Skeletal muscle tissue (tissue), 4 donors: ENCODE results near the gene TBC1D32. TPM values are rescaled to one million over a fixed set of nuclear protein-coding genes. Genes with fewer than 3 reads are reported as not detected.
"Not testable (repeated sequence)": the region's sequence is repeated elsewhere in the genome, so short reads cannot be mapped to it uniquely, and the experiment has no call there.

Experiments used
- H3K27ac ChIP-seq: one replicate; pipeline ENCODE4 v1.7.0; 2013; ENCODE audit warnings: mild to moderate bottlenecking, low read depth, low read length, inconsistent platforms
- H3K27me3 ChIP-seq, 3 donors: one replicate each; pipeline ENCODE4 v1.7.0; 2013; ENCODE audit warnings: low read length in 3 of 3; ENCODE audit not compliant: control insufficient read depth in 3 of 3, insufficient read depth in 3 of 3
- H3K36me3 ChIP-seq, 3 donors: one replicate each; pipeline ENCODE4 v1.7.0; 2013; ENCODE audit warnings: low read length in 3 of 3; ENCODE audit not compliant: control insufficient read depth in 3 of 3, insufficient read depth in 3 of 3
- H3K4me1 ChIP-seq, 3 donors: one replicate each; pipeline ENCODE4 v1.7.0; 2013; ENCODE audit warnings: low read length in 3 of 3, mild to moderate bottlenecking in 3 of 3; ENCODE audit not compliant: control insufficient read depth in 3 of 3, insufficient read depth in 3 of 3
- H3K4me3 ChIP-seq, 3 donors: one replicate each; pipeline ENCODE4 v1.7.0; 2013; ENCODE audit warnings: low read length in 3 of 3
- H3K9ac ChIP-seq, 3 donors: one replicate each; pipeline ENCODE4 v1.7.0; 2013; ENCODE audit warnings: low read length in 3 of 3, mild to moderate bottlenecking in 3 of 3, moderate library complexity in 2 of 3, low read depth in 1 of 3
- H3K9me3 ChIP-seq, 3 donors: one replicate each; pipeline ENCODE4 v1.7.0; 2013; ENCODE audit warnings: low read length in 3 of 3; ENCODE audit not compliant: control insufficient read depth in 3 of 3
- total RNA-seq: library from RNA; depleted of rRNA; stranded (reverse); fragments of >200 nt; gene quantifications from one replicate; pipeline ENCODE4 v1.2.3, GENCODE V29; 2014
- donor health status: Osteomylitis.

Gene TBC1D32
- total RNA-seq, 1 donor from 2014 or later: 14.6 TPM

- no peaks in the 10 kb centered on the region for H3K9me3 ChIP-seq
- H3K4me1 ChIP-seq: no peaks in the 10 kb centered on the region
- H3K9ac ChIP-seq: no peak overlapping the region
- no peaks in the 10 kb centered on the region for H3K27me3 ChIP-seq
- H3K36me3 ChIP-seq: no peaks in the 10 kb centered on the region
- no peak overlapping the region for H3K27ac ChIP-seq
- no peak overlapping the region for H3K4me3 ChIP-seq
Measured at GRCh38 chr6:121105461-121105860, 228.8 kb downstream of the TBC1D32 start.

GRCh38 chr6:121093928-121094327 lies 240.4 kb downstream of the TBC1D32 start:
- Histone ChIP-seq H3K4me3 (no peak overlapping the region), H3K4me1 (no peaks in the 10 kb centered on the region), H3K27ac (no peak overlapping the region), H3K9me3 (no peaks in the 10 kb centered on the region), H3K36me3 (no peaks in the 10 kb centered on the region), H3K27me3 (no peaks in the 10 kb centered on the region), H3K9ac (no peak overlapping the region)

DNA sequence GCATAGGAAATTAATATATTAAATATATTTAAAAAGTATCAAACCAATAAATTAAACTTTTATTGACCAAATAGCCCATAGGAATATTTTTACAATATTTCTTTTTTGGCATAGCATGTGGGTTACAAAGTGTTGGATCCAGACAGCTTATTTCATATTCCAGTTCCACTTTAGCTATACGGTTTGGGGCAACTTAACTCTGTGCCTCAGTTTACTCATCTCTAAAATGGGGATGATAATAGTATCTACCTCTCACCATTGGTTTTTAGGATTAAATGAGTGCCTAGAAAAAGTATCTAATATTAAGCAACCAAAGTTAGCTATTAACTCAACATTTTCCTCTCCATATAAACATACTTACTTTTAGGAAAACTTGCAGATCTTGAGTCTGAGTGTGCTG lies 243.8 kb downstream of the TBC1D32 start:
- Histone ChIP-seq H3K4me1 (no peaks in the 10 kb centered on the region), H3K9ac (no peak overlapping the region), H3K9me3 (no peaks in the 10 kb centered on the region), H3K27ac (no peak overlapping the region), H3K4me3 (no peak overlapping the region), H3K36me3 (no peaks in the 10 kb centered on the region), H3K27me3 (no peaks in the 10 kb centered on the region)

DNA sequence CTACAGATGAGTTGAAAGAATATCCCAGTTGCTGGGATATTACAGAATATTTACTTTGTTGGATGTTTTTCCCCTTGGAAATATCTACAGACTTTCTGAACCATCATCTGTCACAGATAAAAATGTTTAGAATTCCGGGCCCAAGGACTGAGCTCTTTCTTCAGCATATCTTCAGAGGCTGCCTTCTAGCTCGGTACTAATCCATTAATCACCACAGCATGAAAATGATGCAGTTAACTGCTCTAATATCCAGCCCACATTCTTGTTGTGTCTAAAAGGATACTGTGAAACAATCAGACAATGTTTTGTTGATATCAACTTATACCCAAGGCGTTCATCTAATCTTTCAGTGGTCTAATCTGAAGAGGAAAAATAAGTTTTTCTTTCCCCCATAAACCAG lies 247.4 kb downstream of the TBC1D32 start:
- no peaks in the 10 kb centered on the region for H3K36me3 ChIP-seq
- H3K27me3 ChIP-seq: no peaks in the 10 kb centered on the region
- H3K9me3 ChIP-seq: no peaks in the 10 kb centered on the region
- no peak overlapping the region for H3K9ac ChIP-seq
- H3K4me3 ChIP-seq: no peak overlapping the region
- H3K4me1 ChIP-seq: no peaks in the 10 kb centered on the region
- H3K27ac ChIP-seq: no peak overlapping the region

GRCh38 chr6:121076119-121076518 lies 258.2 kb downstream of the TBC1D32 start:
- Histone ChIP-seq H3K36me3 (no peaks in the 10 kb centered on the region), H3K9me3 (no peaks in the 10 kb centered on the region), H3K27ac (no peak overlapping the region), H3K27me3 (no peaks in the 10 kb centered on the region), H3K9ac (no peak overlapping the region), H3K4me3 (no peak overlapping the region), H3K4me1 (no peaks in the 10 kb centered on the region)

GRCh38 chr6:121068749-121069148 lies 265.5 kb downstream of the TBC1D32 start:
- H3K27ac ChIP-seq, H3K4me3 ChIP-seq, H3K27me3 ChIP-seq, H3K9me3 ChIP-seq, H3K9ac ChIP-seq, H3K36me3 ChIP-seq, H3K4me1 ChIP-seq: not testable (repeated sequence)

DNA sequence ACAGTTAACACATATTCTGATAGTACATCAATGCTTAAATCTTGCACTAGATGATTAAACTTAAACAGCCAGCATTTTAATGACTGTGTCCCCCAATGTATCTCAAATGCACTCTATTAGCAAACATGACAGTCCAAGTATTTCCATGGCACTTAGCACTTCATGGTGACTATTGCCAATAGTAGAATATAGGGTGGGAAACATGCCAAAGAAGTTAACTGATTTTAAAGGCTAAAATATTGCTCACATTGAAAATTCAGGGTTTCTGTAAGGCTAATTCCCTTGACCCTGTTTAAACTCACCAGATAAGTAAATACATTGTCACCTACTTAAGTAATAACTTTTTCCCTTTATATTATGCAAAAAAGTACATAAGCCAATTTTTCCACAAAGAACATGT lies 266.9 kb downstream of the TBC1D32 start:
- H3K4me1 ChIP-seq: no peaks in the 10 kb centered on the region
- no peak overlapping the region for H3K4me3 ChIP-seq
- no peaks in the 10 kb centered on the region for H3K27me3 ChIP-seq
- H3K27ac ChIP-seq: no peak overlapping the region
- no peaks in the 10 kb centered on the region for H3K9me3 ChIP-seq
- H3K9ac ChIP-seq: no peak overlapping the region
- no peaks in the 10 kb centered on the region for H3K36me3 ChIP-seq

- Histone ChIP-seq H3K27me3 (no peaks in the 10 kb centered on the region), H3K9ac (no peak overlapping the region), H3K4me1 (no peaks in the 10 kb centered on the region), H3K36me3 (no peaks in the 10 kb centered on the region), H3K27ac (no peak overlapping the region), H3K9me3 (no peaks in the 10 kb centered on the region), H3K4me3 (no peak overlapping the region)
Measured at GRCh38 chr6:121064345-121064744, 269.9 kb downstream of the TBC1D32 start.

GRCh38 chr6:121055572-121056163 lies 278.6 kb downstream of the TBC1D32 start:
- no peak overlapping the region for H3K27ac ChIP-seq
- no peaks in the 10 kb centered on the region for H3K4me1 ChIP-seq
- no peak overlapping the region for H3K4me3 ChIP-seq
- H3K27me3 ChIP-seq: no peaks in the 10 kb centered on the region
- H3K9ac ChIP-seq: no peak overlapping the region
- H3K36me3 ChIP-seq: no peaks in the 10 kb centered on the region
- H3K9me3 ChIP-seq: no peaks in the 10 kb centered on the region

DNA sequence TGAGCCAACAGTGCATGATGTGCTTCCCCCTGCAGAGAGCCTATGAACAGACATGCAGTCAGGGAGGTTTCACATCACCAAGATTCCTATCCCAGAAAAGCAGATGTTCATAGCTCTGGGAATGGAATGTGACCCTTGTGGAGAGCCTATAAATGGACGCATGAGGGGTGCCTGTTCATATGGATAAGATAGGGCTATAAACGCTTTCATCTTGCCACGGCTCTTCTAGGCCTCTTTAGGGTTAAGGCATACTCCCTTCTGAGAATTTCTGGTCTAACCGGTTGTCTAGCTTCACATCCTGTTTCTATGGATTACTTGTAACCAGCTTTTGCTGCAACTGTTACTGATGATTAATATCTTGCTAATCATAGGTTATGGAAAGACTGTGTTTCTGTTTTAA lies 285.7 kb downstream of the TBC1D32 start:
- H3K27me3 ChIP-seq, H3K36me3 ChIP-seq, H3K27ac ChIP-seq, H3K9ac ChIP-seq, H3K4me3 ChIP-seq, H3K4me1 ChIP-seq, H3K9me3 ChIP-seq: not testable (repeated sequence)

DNA sequence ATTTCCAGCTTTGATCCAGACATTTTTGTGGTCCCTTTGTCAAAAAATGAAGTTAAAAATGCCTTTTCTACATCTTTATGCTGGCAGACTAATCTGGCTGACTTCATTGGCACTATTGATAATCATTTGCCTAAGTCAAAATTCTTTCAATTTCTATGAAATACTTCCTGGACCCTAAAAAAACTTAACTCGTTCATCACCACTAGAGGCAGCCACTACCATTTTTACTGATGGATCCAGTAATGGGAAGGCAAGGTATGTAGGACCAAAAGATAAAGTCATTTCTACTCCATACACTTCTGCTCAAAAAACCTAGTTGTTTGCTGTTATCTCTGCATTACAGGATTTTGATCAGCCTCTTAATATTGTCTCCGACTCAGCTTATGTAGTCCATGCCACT lies 289.4 kb downstream of the TBC1D32 start:
- H3K36me3 ChIP-seq, H3K9me3 ChIP-seq, H3K27ac ChIP-seq, H3K4me1 ChIP-seq, H3K9ac ChIP-seq, H3K4me3 ChIP-seq, H3K27me3 ChIP-seq: not testable (repeated sequence)
